ENCODE measurements around the gene PPP1R13B.

DNA sequence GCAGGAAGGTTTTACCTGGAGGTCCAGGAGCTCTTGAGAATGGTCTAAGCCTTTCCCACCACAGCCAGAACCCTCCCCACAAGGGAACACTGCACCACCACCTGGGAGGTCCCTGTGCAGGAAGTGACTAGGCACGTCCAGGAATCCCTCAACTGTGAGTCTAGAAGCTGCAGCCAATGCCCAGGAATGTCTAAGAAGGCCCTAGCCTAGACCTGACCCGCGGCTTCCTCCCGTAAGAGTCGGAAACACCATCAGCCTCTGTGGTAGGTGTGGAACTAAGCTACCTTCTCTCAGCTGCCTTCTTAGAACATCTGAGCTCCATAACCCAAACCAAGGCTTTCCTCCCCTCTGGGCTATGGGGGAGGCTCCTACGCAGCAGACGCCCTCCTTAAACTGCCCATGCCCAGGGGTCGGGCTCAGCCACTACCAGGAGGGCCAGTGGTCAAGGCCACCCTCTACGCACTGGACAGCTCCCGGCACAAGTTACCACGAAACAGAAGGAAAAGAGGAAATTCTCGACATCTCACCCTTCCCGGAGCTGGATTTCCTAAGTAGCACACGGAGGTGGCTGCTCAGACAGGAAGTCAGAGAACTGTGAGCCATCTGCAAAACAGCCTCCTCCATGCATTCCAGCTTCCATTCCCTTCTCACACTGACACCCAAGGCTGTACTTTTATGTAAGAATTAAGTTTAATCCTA, 106.2 kb downstream of the PPP1R13B start:
- TF ChIP-seq CTCF (IDR thresholded peaks at IDR 0.05; ENCODE audit: insufficient read depth, low read length): no peak
- TF ChIP-seq POLR2AphosphoS5 (IDR thresholded peaks at IDR 0.05; ENCODE audit: low read depth): no peak
- TF ChIP-seq GABPA (IDR thresholded peaks at IDR 0.05; ENCODE audit: low read depth): no peak
- TF ChIP-seq SPI1 (IDR thresholded peaks at IDR 0.05; ENCODE audit: borderline replicate concordance, low read depth): peak; percentile 39; the same call in 1 of the 2 replicates
- peak; percentile 47 for TF ChIP-seq REST (IDR thresholded peaks at IDR 0.05; ENCODE audit: insufficient replicate concordance, low read depth)
